ENCODE data around the gene PLEKHG3.
A peak's percentile ranks its signal among the peaks of the same experiment; 100 is the strongest.

The PLEKHG3 gene

DNA sequence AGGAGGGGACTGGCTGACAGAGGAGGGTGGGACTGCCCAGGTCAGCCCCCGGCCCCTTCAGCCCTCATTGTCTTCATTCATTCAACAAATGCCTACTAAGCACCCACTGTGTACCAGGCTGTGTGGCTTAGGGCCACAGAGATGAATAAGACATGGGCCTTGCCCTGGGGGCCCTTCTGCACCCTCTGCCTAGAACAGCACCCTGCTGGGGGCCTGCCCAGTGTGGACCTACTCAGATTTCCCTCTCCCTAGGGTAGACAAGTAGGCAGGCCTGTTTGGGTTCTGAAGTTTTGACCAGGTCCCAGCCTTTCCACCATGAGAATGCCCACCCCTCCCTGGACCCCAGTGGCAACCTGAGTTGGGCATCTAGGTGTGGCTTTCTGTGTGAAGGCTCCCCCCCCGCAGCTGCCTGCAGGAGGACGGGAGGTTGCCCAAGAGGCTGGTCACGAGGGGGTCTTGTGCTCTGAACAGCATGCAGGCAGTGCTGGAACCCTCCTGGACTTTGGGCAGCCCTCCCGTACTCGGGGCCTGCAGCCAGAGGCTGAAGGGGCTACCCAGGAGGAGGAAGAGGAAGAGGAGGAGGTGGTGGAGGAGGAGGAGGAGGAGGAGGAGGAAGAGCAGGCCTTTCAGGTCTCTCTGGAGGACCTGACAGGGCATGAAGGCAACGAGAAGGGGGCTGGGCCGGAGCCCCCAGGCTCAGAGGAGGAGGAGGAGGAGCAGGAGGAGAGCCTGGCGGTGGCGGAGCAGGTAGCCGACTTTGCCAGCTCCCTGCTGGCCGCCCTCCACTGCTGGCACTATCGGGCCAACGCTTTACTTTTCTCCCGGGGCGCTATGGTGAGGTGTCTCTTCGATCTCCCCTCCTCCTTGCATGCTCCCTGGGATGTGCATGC lies 33.4 kb downstream of the PLEKHG3 start:
- no peak for DNase-seq (ENCODE audit: low read depth, low spot score)
- POLR2A ChIA-PET, result no interaction called here
- TF ChIP-seq, protein P1, sequence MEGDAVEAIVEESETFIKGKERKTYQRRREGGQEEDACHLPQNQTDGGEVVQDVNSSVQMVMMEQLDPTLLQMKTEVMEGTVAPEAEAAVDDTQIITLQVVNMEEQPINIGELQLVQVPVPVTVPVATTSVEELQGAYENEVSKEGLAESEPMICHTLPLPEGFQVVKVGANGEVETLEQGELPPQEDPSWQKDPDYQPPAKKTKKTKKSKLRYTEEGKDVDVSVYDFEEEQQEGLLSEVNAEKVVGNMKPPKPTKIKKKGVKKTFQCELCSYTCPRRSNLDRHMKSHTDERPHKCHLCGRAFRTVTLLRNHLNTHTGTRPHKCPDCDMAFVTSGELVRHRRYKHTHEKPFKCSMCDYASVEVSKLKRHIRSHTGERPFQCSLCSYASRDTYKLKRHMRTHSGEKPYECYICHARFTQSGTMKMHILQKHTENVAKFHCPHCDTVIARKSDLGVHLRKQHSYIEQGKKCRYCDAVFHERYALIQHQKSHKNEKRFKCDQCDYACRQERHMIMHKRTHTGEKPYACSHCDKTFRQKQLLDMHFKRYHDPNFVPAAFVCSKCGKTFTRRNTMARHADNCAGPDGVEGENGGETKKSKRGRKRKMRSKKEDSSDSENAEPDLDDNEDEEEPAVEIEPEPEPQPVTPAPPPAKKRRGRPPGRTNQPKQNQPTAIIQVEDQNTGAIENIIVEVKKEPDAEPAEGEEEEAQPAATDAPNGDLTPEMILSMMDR (IDR thresholded peaks at IDR 0.05; ENCODE audit: insufficient read depth, low read length, missing control alignments), result no peak
- CTCF ChIA-PET, result no interaction called here
- no peak overlapping the region for H3K4me3 ChIP-seq (ENCODE audit: low read depth, low read length)

- DNase-seq (ENCODE audit: low read depth, low spot score), result no peak
- no peak overlapping the region for H3K4me3 ChIP-seq (ENCODE audit: low read depth, low read length)
- ChIA-PET CTCF (no interaction called here), POLR2A (no interaction called here)
- TF ChIP-seq, protein P1 (IDR thresholded peaks at IDR 0.05; ENCODE audit: insufficient read depth, low read length, missing control alignments), result no peak
Observed at GRCh38 chr14:64738281-64738804, 34.1 kb downstream of the PLEKHG3 start.

DNA sequence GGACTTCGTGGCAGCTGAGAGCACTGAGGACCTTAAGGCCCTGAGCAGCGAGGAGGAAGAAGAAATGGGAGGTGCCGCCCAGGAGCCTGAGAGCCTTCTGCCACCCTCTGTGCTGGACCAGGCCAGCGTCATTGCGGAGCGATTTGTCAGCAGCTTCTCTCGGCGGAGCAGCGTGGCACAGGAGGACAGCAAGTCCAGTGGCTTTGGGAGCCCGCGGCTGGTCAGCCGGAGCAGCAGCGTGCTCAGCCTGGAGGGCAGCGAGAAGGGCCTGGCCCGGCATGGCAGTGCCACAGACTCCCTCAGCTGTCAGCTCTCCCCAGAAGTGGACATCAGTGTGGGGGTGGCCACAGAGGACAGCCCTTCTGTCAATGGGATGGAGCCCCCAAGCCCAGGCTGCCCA lies 37.0 kb downstream of the PLEKHG3 start:
- CTCF ChIA-PET, result no interaction called here
- H3K4me3 ChIP-seq (ENCODE audit: low read depth, low read length), result no peak overlapping the region
- TF ChIP-seq, protein P1 (IDR thresholded peaks at IDR 0.05; ENCODE audit: insufficient read depth, low read length, missing control alignments), result no peak
- POLR2A ChIA-PET, result interaction anchor here (0.5 kb wide), 1 partner anchor 201 kb away, joined by 3 read pairs; the partner anchor contains the start of gene HSPA2
- DNase-seq (ENCODE audit: low read depth, low spot score), result no peak

DNA sequence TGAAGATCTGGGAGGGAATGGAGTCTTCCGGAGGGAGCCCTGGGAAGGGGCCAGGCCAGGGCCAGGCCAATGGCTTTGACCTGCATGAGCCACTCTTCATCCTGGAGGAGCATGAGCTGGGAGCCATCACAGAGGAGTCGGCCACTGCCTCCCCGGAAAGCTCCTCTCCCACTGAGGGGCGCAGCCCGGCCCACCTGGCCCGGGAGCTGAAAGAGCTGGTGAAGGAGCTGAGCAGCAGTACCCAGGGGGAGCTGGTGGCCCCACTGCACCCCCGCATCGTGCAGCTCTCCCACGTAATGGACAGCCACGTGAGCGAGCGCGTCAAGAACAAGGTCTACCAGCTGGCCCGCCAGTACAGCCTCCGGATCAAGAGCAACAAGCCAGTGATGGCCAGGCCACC lies 37.7 kb downstream of the PLEKHG3 start:
- POLR2A ChIA-PET, result no interaction called here
- no peak overlapping the region for H3K4me3 ChIP-seq (ENCODE audit: low read depth, low read length)
- TF ChIP-seq, protein P1 (IDR thresholded peaks at IDR 0.05; ENCODE audit: insufficient read depth, low read length, missing control alignments), result no peak
- DNase-seq (ENCODE audit: low read depth, low spot score), result no peak
- CTCF ChIA-PET, result no interaction called here

DNA sequence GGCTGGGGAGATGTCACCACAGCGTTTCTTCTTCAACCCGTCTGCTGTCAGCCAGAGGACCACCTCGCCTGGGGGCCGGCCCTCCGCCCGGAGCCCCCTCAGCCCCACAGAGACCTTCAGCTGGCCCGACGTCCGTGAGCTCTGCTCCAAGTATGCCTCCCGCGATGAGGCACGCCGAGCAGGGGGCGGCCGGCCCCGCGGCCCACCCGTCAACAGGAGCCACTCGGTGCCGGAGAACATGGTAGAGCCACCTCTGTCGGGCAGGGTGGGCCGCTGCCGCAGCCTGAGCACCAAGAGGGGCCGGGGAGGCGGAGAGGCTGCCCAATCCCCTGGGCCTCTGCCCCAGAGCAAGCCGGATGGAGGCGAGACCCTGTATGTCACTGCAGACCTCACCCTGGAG lies 38.8 kb downstream of the PLEKHG3 start:
- CTCF ChIA-PET, result no interaction called here
- H3K4me3 ChIP-seq (ENCODE audit: low read depth, low read length), result no peak overlapping the region
- POLR2A ChIA-PET, result no interaction called here
- TF ChIP-seq, protein P1 (IDR thresholded peaks at IDR 0.05; ENCODE audit: insufficient read depth, low read length, missing control alignments), result no peak
- no peak for DNase-seq (ENCODE audit: low read depth, low spot score)

GRCh38 chr14:64745511-64746091 lies 41.4 kb downstream of the PLEKHG3 start:
- no peak overlapping the region for H3K4me3 ChIP-seq (ENCODE audit: low read depth, low read length)
- no peak for DNase-seq (ENCODE audit: low read depth, low spot score)
- ChIA-PET POLR2A (interaction anchor here (1.0 kb wide), 1 partner anchor 13 kb away, joined by 3 read pairs; no protein-coding TSS in a partner anchor), CTCF (interaction anchor here (0.7 to 2.2 kb wide), 7 partner anchors 16 to 146 kb away, joined by 3 to 10 read pairs (median 3); no protein-coding TSS in a partner anchor)
- TF ChIP-seq, protein P1 (IDR thresholded peaks at IDR 0.05; ENCODE audit: insufficient read depth, low read length, missing control alignments), result peak; percentile 20

All from AG04449 (cell line).